WTC11 (cell line): ENCODE results near the gene TLE2. TPM values are rescaled to one million over a fixed set of nuclear protein-coding genes. Genes with fewer than 3 reads are reported as not detected.

Experiments
- ATAC-seq: fragments of 200-7000 bp; cut with Tn5 transposase; 2 replicates; pipeline ENCODE4 v1.10.0; 2021; ENCODE audit warnings: mild to moderate bottlenecking, moderate library complexity
- CTCF ChIA-PET: fragments of 300-600 bp; sonication (Branson Sonifier 250); formaldehyde crosslinking; loops from one replicate; lab custom pipeline; 2021; ENCODE audit warnings: antibody characterized with exemption; lab: Charles Lee
- POLR2A ChIA-PET: fragments of 350-600 bp; sonication (Branson Sonifier 250); formaldehyde crosslinking; loops from one replicate; lab custom pipeline; 2021; ENCODE audit warnings: antibody characterized with exemption; lab: Charles Lee
- DNase-seq: peaks from one replicate; pipeline ENCODE4 v3.0.0; 2021; ENCODE audit warnings: low spot score
- H3K27ac Mint-ChIP-seq: 2 replicates; pipeline ENCODE4 v1.8.0; 2021; ENCODE audit warnings: mixed read lengths
- H3K27me3 Mint-ChIP-seq: 2 replicates; pipeline ENCODE4 v1.8.0; 2021; ENCODE audit warnings: low read depth, mild to moderate bottlenecking, moderate library complexity, mixed read lengths
- H3K36me3 Mint-ChIP-seq: 2 replicates; pipeline ENCODE4 v1.8.0; 2021; ENCODE audit warnings: mixed read lengths
- H3K4me1 Mint-ChIP-seq: 2 replicates; pipeline ENCODE4 v1.8.0; 2022; ENCODE audit warnings: mixed read lengths
- H3K4me3 Mint-ChIP-seq: 2 replicates; pipeline ENCODE4 v1.8.0; 2021; ENCODE audit warnings: mild to moderate bottlenecking, moderate library complexity, mixed read lengths
- H3K9me3 Mint-ChIP-seq: 2 replicates; pipeline ENCODE4 v1.8.0; 2021; ENCODE audit warnings: mixed read lengths
- ESRRA ChIP-seq: sonication (generic); formaldehyde crosslinking; IDR thresholded peaks from 2 replicates; pipeline ENCODE4 v1.8.1; 2022; ENCODE audit warnings: mild to moderate bottlenecking, missing genetic modification reagents, borderline replicate concordance
- MYBL2 ChIP-seq: sonication (generic); formaldehyde crosslinking; IDR thresholded peaks from 2 replicates; pipeline ENCODE4 v1.8.1; 2023; ENCODE audit warnings: mild to moderate bottlenecking, moderate library complexity, missing genetic modification reagents
- NFATC4 ChIP-seq: fragments of 250-450 bp; sonication (Bioruptor Pico); IDR thresholded peaks from 2 replicates; pipeline ENCODE4 v1.9.0; 2021; ENCODE audit warnings: mild to moderate bottlenecking
- SOX15 ChIP-seq: fragments of 250-450 bp; sonication (Bioruptor Pico); IDR thresholded peaks from 2 replicates; pipeline ENCODE4 v1.9.0; 2021; ENCODE audit warnings: mild to moderate bottlenecking
- TEAD1 ChIP-seq: sonication (generic); formaldehyde crosslinking; IDR thresholded peaks from 2 replicates; pipeline ENCODE4 v1.8.0; 2022; ENCODE audit warnings: mild to moderate bottlenecking, missing genetic modification reagents
- TEAD4 ChIP-seq: sonication (generic); formaldehyde crosslinking; IDR thresholded peaks from 2 replicates; pipeline ENCODE4 v1.8.0; 2022; ENCODE audit warnings: mild to moderate bottlenecking, missing genetic modification reagents
- ZNF121 ChIP-seq: sonication (generic); formaldehyde crosslinking; IDR thresholded peaks from 2 replicates; pipeline ENCODE4 v1.8.0; 2023; ENCODE audit warnings: missing genetic modification reagents
- ZNF138 ChIP-seq: sonication (generic); formaldehyde crosslinking; conservative IDR thresholded peaks from 2 replicates; pipeline ENCODE4 v1.8.1; 2022; ENCODE audit warnings: mild to moderate bottlenecking, moderate library complexity, missing genetic modification reagents
- ZNF317 ChIP-seq: sonication (generic); formaldehyde crosslinking; IDR thresholded peaks from 2 replicates; pipeline ENCODE4 v1.8.1; 2023; ENCODE audit warnings: low read depth, mild to moderate bottlenecking, moderate library complexity, missing genetic modification reagents, borderline replicate concordance
- ZNF423 ChIP-seq: fragments of 250-450 bp; sonication (Bioruptor Pico); IDR thresholded peaks from 2 replicates; pipeline ENCODE4 v2.1.2; 2022; ENCODE audit warnings: mild to moderate bottlenecking, moderate library complexity
- ZNF671 ChIP-seq: fragments of 250-450 bp; sonication (Bioruptor Pico); IDR thresholded peaks from 2 replicates; pipeline ENCODE4 v1.8.0; 2021; ENCODE audit warnings: mild to moderate bottlenecking
- total RNA-seq: library from RNA; stranded (reverse); gene quantifications from 3 replicates; pipeline ENCODE4 v1.2.3, GENCODE V29; 2021
- TF ChIP-seq, protein P1 (sequence below): fragments of 250-450 bp; sonication (Bioruptor Pico); IDR thresholded peaks from 2 replicates; pipeline ENCODE4 v1.9.0; 2021; ENCODE audit warnings: mild to moderate bottlenecking
- TF ChIP-seq, protein P2 (sequence below): sonication (generic); formaldehyde crosslinking; IDR thresholded peaks from 2 replicates; pipeline ENCODE4 v1.8.1; 2022; ENCODE audit warnings: mild to moderate bottlenecking, moderate library complexity, missing genetic modification reagents
- TF ChIP-seq, protein P3 (sequence below): sonication (generic); formaldehyde crosslinking; conservative IDR thresholded peaks from 2 replicates; pipeline ENCODE4 v1.8.1; 2023; ENCODE audit warnings: mild to moderate bottlenecking, low read depth, missing genetic modification reagents, moderate library complexity
- TF ChIP-seq, protein P4 (sequence below): sonication (generic); formaldehyde crosslinking; IDR thresholded peaks from 2 replicates; pipeline ENCODE4 v1.8.1; 2022; ENCODE audit warnings: missing genetic modification reagents, borderline replicate concordance
- TF ChIP-seq, protein P5 (sequence below): fragments of 250-450 bp; sonication (Bioruptor Pico); IDR thresholded peaks from 2 replicates; pipeline ENCODE4 v1.8.0; 2021; ENCODE audit warnings: mild to moderate bottlenecking
- TF ChIP-seq, protein P6 (sequence below): sonication (generic); formaldehyde crosslinking; IDR thresholded peaks from 2 replicates; pipeline ENCODE4 v1.8.1; 2022; ENCODE audit warnings: mild to moderate bottlenecking, missing genetic modification reagents, moderate library complexity, borderline replicate concordance
- TF ChIP-seq, protein P7 (sequence below): sonication (generic); formaldehyde crosslinking; IDR thresholded peaks from 2 replicates; pipeline ENCODE4 v1.8.0; 2022; ENCODE audit warnings: mild to moderate bottlenecking, missing genetic modification reagents
- TF ChIP-seq, protein P8 (sequence below): sonication (generic); formaldehyde crosslinking; IDR thresholded peaks from 2 replicates; pipeline ENCODE4 v1.8.1; 2022; ENCODE audit warnings: low read depth, missing genetic modification reagents, borderline replicate concordance

The TLE2 gene
- total RNA-seq, 1 experiment from 2014 or later = 20.0 TPM

DNA sequence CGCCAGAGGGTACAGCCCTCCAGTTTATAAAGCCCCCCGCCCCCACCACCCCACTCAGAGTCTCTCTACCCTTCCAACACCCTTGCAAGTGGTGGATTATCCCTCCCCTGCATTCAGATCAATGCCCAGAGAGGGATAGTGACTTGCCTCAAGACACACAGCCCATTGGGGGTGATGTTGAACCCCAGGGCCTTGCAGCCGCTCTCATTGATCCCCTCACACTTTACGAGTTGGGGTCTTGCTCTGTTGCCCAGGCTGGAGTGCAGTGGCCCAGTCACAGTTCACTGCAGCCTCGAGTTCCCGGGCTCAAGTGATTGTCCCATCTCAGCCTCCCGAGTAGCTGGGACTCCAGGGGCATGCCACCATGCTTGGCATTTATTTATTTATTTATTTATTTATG is 11.2 kb downstream of the TLE2 start:
- CTCF ChIA-PET = interaction anchor here (2.4 kb wide), 1 partner anchor 86 kb away, joined by 13 read pairs; no protein-coding TSS in a partner anchor
- Mint-ChIP-seq H3K36me3 (no peaks in the 10 kb centered on the region), H3K27ac (no peak overlapping the region)
- DNase-seq = no peak
- TF ChIP-seq ZNF121 (CRISPR knock-in tag) = peak; percentile 88
- no peak for TF ChIP-seq ZNF317 (CRISPR knock-in tag)
- TF ChIP-seq, all 79 proteins: peak for 1
- no peak for ATAC-seq
- Mint-ChIP-seq H3K4me3 (no peak overlapping the region), H3K27me3 (no peaks in the 10 kb centered on the region), H3K4me1 (peaks cover 8% of the 10 kb centered on the region), H3K9me3 (no peaks in the 10 kb centered on the region)
- POLR2A ChIA-PET = interaction anchor here (0.7 kb wide), 1 partner anchor 10 kb away, joined by 5 read pairs; no protein-coding TSS in a partner anchor

DNA sequence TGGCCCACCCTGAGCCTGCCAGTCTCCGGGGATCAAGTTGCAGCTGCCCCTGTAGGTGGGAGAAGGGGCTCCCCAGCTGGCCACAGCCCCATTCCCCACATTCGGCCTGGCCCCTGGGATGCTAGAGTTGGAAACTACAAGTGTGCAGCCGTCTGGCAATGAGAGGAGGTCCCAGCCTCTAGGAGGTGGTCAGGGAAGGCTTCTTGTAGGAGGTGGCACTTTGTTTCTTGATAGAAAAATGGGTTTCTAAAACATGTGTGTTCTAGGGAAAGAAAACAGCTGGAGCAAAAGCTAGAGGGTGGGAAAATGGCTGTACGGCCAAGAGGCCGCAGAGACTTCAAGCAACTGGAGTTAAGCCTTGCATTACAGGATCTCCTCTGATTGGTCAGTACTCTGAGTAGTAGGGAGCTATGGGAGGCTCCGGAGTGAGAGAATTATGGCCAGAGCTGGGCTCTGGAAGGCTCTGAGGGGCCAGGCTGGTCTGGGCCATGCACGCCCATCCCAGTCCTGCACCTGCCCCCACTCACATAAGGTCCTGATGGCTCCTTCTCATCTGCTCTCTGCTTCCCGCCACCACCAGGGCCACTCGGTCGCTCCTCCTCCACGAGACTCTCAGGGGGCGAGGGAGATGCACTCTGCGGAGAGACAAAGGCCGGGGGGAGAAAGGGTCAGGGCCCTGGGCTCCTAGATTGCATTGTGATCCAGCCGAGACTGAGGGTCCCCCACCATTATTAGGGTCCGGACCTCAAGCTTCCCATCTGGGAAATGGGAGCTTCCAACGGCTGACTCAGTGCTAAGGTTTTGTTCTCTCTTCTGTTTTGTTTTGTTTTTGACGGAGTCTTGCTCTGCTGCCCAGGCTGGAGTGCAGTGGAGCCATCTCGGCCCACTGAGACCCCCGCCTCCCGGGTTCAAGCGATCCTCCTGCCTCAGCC is 13.7 kb downstream of the TLE2 start:
- Mint-ChIP-seq H3K4me3 (no peak overlapping the region), H3K27ac (no peak overlapping the region), H3K4me1 (peaks cover 4% of the 10 kb centered on the region; the same call in 1 of the 2 replicates), H3K9me3 (no peaks in the 10 kb centered on the region), H3K27me3 (no peaks in the 10 kb centered on the region), H3K36me3 (no peaks in the 10 kb centered on the region)
- CTCF ChIA-PET = interaction anchor here (0.6 to 2.4 kb wide), 5 partner anchors 11 to 1068 kb away, joined by 3 to 13 read pairs (median 4); no protein-coding TSS in a partner anchor
- no peak for DNase-seq
- POLR2A ChIA-PET = no interaction called here
- TF ChIP-seq, protein P1, sequence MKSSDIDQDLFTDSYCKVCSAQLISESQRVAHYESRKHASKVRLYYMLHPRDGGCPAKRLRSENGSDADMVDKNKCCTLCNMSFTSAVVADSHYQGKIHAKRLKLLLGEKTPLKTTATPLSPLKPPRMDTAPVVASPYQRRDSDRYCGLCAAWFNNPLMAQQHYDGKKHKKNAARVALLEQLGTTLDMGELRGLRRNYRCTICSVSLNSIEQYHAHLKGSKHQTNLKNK (CRISPR knock-in tag) = no peak
- TF ChIP-seq ESRRA (CRISPR knock-in tag) = no peak
- TF ChIP-seq, protein P2, sequence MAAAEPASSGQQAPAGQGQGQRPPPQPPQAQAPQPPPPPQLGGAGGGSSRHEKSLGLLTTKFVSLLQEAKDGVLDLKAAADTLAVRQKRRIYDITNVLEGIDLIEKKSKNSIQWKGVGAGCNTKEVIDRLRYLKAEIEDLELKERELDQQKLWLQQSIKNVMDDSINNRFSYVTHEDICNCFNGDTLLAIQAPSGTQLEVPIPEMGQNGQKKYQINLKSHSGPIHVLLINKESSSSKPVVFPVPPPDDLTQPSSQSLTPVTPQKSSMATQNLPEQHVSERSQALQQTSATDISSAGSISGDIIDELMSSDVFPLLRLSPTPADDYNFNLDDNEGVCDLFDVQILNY = no peak
- TF ChIP-seq SOX15 (CRISPR knock-in tag) = no peak
- no peak for TF ChIP-seq TEAD4 (CRISPR knock-in tag)
- TF ChIP-seq, protein P3, sequence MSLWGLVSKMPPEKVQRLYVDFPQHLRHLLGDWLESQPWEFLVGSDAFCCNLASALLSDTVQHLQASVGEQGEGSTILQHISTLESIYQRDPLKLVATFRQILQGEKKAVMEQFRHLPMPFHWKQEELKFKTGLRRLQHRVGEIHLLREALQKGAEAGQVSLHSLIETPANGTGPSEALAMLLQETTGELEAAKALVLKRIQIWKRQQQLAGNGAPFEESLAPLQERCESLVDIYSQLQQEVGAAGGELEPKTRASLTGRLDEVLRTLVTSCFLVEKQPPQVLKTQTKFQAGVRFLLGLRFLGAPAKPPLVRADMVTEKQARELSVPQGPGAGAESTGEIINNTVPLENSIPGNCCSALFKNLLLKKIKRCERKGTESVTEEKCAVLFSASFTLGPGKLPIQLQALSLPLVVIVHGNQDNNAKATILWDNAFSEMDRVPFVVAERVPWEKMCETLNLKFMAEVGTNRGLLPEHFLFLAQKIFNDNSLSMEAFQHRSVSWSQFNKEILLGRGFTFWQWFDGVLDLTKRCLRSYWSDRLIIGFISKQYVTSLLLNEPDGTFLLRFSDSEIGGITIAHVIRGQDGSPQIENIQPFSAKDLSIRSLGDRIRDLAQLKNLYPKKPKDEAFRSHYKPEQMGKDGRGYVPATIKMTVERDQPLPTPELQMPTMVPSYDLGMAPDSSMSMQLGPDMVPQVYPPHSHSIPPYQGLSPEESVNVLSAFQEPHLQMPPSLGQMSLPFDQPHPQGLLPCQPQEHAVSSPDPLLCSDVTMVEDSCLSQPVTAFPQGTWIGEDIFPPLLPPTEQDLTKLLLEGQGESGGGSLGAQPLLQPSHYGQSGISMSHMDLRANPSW (CRISPR knock-in tag) = no peak
- TF ChIP-seq, protein P4, sequence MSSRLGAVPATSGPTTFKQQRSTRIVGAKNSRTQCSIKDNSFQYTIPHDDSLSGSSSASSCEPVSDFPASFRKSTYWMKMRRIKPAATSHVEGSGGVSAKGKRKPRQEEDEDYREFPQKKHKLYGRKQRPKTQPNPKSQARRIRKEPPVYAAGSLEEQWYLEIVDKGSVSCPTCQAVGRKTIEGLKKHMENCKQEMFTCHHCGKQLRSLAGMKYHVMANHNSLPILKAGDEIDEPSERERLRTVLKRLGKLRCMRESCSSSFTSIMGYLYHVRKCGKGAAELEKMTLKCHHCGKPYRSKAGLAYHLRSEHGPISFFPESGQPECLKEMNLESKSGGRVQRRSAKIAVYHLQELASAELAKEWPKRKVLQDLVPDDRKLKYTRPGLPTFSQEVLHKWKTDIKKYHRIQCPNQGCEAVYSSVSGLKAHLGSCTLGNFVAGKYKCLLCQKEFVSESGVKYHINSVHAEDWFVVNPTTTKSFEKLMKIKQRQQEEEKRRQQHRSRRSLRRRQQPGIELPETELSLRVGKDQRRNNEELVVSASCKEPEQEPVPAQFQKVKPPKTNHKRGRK (CRISPR knock-in tag) = no peak
- no peak for TF ChIP-seq ZNF317 (CRISPR knock-in tag)
- no peak for ATAC-seq

DNA sequence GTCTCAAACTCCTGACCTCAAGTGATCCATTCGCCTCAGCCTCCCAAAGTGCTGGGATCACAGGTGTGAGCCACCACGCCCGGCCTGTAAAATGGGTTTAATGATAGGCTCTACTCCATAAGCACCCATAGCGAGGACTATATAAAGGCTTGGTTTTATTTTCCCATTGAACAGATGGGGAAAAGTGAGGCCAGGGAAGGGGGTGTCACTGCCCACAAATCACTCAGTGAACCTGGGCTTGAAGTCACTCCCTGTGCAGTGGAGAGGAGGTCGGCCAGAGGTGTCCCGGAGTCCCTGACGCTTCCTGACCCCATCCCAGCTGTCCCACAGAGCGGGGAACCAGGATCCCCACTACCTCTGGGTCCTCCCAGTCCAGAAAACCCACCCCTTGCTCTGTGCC is 14.9 kb downstream of the TLE2 start:
- peaks cover 4% of the 10 kb centered on the region; the same call in 1 of the 2 replicates for H3K4me1 Mint-ChIP-seq
- H3K27ac Mint-ChIP-seq = no peak overlapping the region
- ChIA-PET CTCF (no interaction called here), POLR2A (no interaction called here)
- no peak overlapping the region for H3K4me3 Mint-ChIP-seq
- no peaks in the 10 kb centered on the region for H3K9me3 Mint-ChIP-seq
- H3K36me3 Mint-ChIP-seq = no peaks in the 10 kb centered on the region
- no peaks in the 10 kb centered on the region for H3K27me3 Mint-ChIP-seq
- ATAC-seq (no peak), DNase-seq (no peak)
- TF ChIP-seq, protein P5, sequence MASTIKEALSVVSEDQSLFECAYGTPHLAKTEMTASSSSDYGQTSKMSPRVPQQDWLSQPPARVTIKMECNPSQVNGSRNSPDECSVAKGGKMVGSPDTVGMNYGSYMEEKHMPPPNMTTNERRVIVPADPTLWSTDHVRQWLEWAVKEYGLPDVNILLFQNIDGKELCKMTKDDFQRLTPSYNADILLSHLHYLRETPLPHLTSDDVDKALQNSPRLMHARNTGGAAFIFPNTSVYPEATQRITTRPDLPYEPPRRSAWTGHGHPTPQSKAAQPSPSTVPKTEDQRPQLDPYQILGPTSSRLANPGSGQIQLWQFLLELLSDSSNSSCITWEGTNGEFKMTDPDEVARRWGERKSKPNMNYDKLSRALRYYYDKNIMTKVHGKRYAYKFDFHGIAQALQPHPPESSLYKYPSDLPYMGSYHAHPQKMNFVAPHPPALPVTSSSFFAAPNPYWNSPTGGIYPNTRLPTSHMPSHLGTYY (CRISPR knock-in tag) = no peak
- no peak for TF ChIP-seq NFATC4 (CRISPR knock-in tag)
- TF ChIP-seq, protein P6, sequence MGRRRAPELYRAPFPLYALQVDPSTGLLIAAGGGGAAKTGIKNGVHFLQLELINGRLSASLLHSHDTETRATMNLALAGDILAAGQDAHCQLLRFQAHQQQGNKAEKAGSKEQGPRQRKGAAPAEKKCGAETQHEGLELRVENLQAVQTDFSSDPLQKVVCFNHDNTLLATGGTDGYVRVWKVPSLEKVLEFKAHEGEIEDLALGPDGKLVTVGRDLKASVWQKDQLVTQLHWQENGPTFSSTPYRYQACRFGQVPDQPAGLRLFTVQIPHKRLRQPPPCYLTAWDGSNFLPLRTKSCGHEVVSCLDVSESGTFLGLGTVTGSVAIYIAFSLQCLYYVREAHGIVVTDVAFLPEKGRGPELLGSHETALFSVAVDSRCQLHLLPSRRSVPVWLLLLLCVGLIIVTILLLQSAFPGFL (CRISPR knock-in tag) = no peak
- TF ChIP-seq, protein P7, sequence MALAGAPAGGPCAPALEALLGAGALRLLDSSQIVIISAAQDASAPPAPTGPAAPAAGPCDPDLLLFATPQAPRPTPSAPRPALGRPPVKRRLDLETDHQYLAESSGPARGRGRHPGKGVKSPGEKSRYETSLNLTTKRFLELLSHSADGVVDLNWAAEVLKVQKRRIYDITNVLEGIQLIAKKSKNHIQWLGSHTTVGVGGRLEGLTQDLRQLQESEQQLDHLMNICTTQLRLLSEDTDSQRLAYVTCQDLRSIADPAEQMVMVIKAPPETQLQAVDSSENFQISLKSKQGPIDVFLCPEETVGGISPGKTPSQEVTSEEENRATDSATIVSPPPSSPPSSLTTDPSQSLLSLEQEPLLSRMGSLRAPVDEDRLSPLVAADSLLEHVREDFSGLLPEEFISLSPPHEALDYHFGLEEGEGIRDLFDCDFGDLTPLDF (CRISPR knock-in tag) = no peak
- TF ChIP-seq ZNF671 (CRISPR knock-in tag) = no peak
- no peak for TF ChIP-seq MYBL2
- no peak for TF ChIP-seq ZNF423
- no peak for TF ChIP-seq TEAD1
- no peak for TF ChIP-seq ZNF138 (CRISPR knock-in tag)
- TF ChIP-seq, protein P8, sequence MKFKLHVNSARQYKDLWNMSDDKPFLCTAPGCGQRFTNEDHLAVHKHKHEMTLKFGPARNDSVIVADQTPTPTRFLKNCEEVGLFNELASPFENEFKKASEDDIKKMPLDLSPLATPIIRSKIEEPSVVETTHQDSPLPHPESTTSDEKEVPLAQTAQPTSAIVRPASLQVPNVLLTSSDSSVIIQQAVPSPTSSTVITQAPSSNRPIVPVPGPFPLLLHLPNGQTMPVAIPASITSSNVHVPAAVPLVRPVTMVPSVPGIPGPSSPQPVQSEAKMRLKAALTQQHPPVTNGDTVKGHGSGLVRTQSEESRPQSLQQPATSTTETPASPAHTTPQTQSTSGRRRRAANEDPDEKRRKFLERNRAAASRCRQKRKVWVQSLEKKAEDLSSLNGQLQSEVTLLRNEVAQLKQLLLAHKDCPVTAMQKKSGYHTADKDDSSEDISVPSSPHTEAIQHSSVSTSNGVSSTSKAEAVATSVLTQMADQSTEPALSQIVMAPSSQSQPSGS = no peak
